Measurements from ENCODE around the gene RALY.

The RALY gene

DNA sequence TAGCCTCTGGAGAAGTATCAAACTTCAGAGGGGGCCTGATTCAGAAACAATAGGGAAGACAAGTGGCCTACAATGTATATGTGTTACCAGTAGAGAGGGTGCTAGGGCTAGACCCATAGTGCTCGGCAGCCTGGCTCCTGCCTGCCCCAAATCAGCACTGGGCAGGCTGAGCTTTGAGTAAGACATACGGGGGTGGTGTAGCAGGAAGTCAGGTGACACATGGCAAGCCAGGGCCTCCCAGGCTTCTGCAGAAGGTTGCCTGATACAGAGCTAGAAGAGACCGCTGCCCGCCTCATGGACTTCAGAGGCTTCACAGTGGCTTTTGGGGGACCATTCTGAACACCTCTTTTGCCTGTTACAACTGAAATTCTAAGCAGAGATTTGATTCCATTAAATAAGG lies 43.4 kb downstream of the RALY start:
- Histone ChIP-seq H4K20me1 (ENCODE audit: control insufficient read depth, insufficient read depth, low read depth, low read length) (peaks cover 16% of the 10 kb centered on the region), H3K79me2 (ENCODE audit: control insufficient read depth, low read length) (peaks cover 85% of the 10 kb centered on the region)

GRCh38 chr20:34037767-34038166 lies 44.1 kb downstream of the RALY start:
- no peaks in the 10 kb centered on the region for H3K4me1 ChIP-seq (ENCODE audit: control insufficient read depth, low read length)
- peaks cover 85% of the 10 kb centered on the region for H3K79me2 ChIP-seq (ENCODE audit: control insufficient read depth, low read length)
- H3K27me3 ChIP-seq (ENCODE audit: control insufficient read depth, low read length) = no peaks in the 10 kb centered on the region
- peaks cover 22% of the 10 kb centered on the region for H3K36me3 ChIP-seq (ENCODE audit: control insufficient read depth, low read length)
- TF ChIP-seq EZH2phosphoT487 (IDR thresholded peaks at IDR 0.05; ENCODE audit: borderline replicate concordance, low read length) = no peak
- no peak for TF ChIP-seq CTCF (IDR thresholded peaks at IDR 0.05; ENCODE audit: low read depth, low read length, poor library complexity, severe bottlenecking)
- H3K9me2 ChIP-seq (replicated peaks; ENCODE audit: control insufficient read depth, low read length) = no peaks in the 10 kb centered on the region
- H3K27ac ChIP-seq (ENCODE audit: low read depth, low read length) = no peak overlapping the region
- H4K20me1 ChIP-seq (ENCODE audit: control insufficient read depth, insufficient read depth, low read depth, low read length) = peaks cover 16% of the 10 kb centered on the region
- no peak overlapping the region for H3K4me2 ChIP-seq (ENCODE audit: low read length)
- no peaks in the 10 kb centered on the region for H3K9me3 ChIP-seq (ENCODE audit: control insufficient read depth, insufficient read depth, low read length)
- no peaks in the 10 kb centered on the region for H3F3A ChIP-seq (ENCODE audit: control insufficient read depth, insufficient read depth)
- no peak overlapping the region for H3K4me3 ChIP-seq (ENCODE audit: low read length)

More for the DNA sequence above, 43.4 kb downstream of the RALY start:
- Histone ChIP-seq H3K9me3 (ENCODE audit: control insufficient read depth, insufficient read depth, low read length) (no peaks in the 10 kb centered on the region), H3K9me2 (replicated peaks; ENCODE audit: control insufficient read depth, low read length) (no peaks in the 10 kb centered on the region), H3K4me1 (ENCODE audit: control insufficient read depth, low read length) (no peaks in the 10 kb centered on the region), H3K27ac (ENCODE audit: low read depth, low read length) (no peak overlapping the region), H3K36me3 (ENCODE audit: control insufficient read depth, low read length) (peaks cover 28% of the 10 kb centered on the region), H3K4me2 (ENCODE audit: low read length) (no peak overlapping the region), H3K27me3 (ENCODE audit: control insufficient read depth, low read length) (no peaks in the 10 kb centered on the region), H3F3A (ENCODE audit: control insufficient read depth, insufficient read depth) (no peaks in the 10 kb centered on the region), H3K4me3 (ENCODE audit: low read length) (no peak overlapping the region)
- TF ChIP-seq EZH2phosphoT487 (IDR thresholded peaks at IDR 0.05; ENCODE audit: borderline replicate concordance, low read length) (no peak), CTCF (IDR thresholded peaks at IDR 0.05; ENCODE audit: low read depth, low read length, poor library complexity, severe bottlenecking) (no peak)

DNA sequence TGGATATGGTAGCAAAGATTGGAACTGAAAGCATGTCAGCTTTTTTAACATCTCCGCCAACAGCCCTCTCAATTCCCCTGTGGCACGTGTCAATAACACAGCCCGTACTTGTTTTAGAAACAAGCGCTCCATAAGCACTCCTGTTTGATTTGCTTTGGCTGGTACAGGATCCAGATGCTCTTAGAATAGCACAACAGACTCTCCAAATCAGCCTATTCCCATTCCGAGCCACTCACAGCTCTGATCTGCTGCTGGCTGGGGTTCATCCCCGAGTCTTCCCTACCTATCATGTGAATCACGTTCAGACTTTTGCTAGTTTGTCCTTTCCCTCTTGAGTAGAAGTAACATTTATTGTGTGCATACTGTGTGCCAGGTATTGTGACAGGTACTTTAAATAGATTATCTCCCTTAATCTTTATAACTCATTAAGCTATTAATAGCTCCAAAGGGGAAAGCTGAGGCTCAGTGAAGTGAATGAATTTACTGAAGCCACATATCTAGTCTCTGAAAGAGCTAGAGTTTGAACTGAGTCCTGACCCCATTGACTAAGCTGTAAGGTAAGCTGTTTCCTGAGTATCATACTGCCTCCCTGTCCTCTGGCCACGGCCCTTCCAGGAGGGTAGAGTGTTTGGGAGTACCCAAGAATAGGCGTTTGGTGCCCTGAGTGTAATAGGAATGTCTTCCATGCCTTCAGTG lies 46.7 kb downstream of the RALY start:
- TF ChIP-seq EZH2phosphoT487 (IDR thresholded peaks at IDR 0.05; ENCODE audit: borderline replicate concordance, low read length) (no peak), CTCF (IDR thresholded peaks at IDR 0.05; ENCODE audit: low read depth, low read length, poor library complexity, severe bottlenecking) (no peak)
- Histone ChIP-seq H3K36me3 (ENCODE audit: control insufficient read depth, low read length) (peaks cover 4% of the 10 kb centered on the region), H3K4me1 (ENCODE audit: control insufficient read depth, low read length) (no peaks in the 10 kb centered on the region), H3K79me2 (ENCODE audit: control insufficient read depth, low read length) (peaks cover 90% of the 10 kb centered on the region), H3F3A (ENCODE audit: control insufficient read depth, insufficient read depth) (no peaks in the 10 kb centered on the region), H3K4me2 (ENCODE audit: low read length) (no peak overlapping the region), H3K27ac (ENCODE audit: low read depth, low read length) (no peak overlapping the region), H4K20me1 (ENCODE audit: control insufficient read depth, insufficient read depth, low read depth, low read length) (peaks cover 16% of the 10 kb centered on the region), H3K9me3 (ENCODE audit: control insufficient read depth, insufficient read depth, low read length) (no peaks in the 10 kb centered on the region), H3K4me3 (ENCODE audit: low read length) (no peak overlapping the region), H3K27me3 (ENCODE audit: control insufficient read depth, low read length) (no peaks in the 10 kb centered on the region), H3K9me2 (replicated peaks; ENCODE audit: control insufficient read depth, low read length) (no peaks in the 10 kb centered on the region)

Measured in DOHH2 (cell line).